ENCODE results near the gene TNRC6B. TPM values are rescaled to one million over a fixed set of nuclear protein-coding genes. Genes with fewer than 3 reads are reported as not detected.
"Not testable (repeated sequence)": the region's sequence is repeated elsewhere in the genome, so short reads cannot be mapped to it uniquely, and the experiment has no call there.

TNRC6B gene
- total and polyA plus RNA-seq, 4 experiments from 2014 or later, result 27.3 to 155 (median 123) TPM

DNA sequence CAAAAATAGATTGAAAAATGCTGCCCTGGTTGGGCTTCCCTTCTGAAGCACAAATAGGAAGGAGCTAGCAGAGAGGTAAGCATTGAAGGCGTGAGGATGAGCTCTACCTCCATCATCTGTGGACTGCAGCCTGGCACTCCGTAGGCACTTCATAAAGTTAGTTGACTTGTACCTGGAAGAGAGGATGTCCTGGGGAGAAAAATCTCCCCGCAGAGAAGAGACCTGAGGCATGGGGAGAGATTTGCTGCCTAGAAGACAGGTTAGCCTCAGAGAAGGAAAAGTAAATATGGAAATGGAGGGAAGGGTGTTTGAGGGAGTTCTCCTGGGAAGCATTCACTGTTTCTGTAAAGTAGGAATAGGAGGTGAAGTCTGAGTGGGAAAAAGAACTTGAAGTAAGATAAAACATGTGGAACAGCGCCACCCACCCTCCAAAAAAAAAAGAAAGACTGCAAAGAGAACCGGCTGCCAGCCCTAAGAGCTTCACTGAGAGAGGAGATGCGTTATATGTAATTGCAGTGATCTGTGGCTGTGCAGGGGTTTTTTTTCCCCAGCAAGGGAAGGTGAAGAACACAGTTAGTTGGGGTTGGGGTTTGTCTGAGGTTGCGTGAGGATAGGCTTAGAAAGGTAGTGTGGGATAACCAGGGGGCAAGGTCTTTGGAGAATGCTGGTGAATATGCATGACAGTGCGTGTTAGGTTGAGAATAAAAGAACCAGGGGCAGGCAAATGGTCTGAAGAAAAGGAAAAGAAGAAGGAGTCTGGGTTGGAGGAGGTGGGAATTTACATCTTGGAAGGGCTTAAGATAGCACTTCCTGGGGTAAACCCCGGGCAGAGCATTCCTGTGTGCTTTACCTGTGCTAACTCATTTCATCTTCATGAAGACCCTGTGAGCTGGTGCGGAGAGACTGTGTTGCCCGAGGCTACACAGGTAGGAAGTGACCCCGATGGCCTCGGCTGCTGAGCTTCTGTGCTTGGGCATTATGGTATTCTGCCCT lies 16.0 kb downstream of the TNRC6B start:
- peaks cover 72% of the 10 kb centered on the region for H3K4me1 ChIP-seq (ENCODE audit: insufficient read depth, low read length)
- H3K27ac ChIP-seq (ENCODE audit: low read depth, low read length), result no peak overlapping the region
- no peak overlapping the region for H3K4me3 ChIP-seq (ENCODE audit: low read length in 2 of 2)
- DNase-seq, result no peak
- intact Hi-C loops (cut with micrococcal nuclease), result no loop called here
- Mint-ChIP-seq H3K27ac (peak overlapping the region; percentile 41 to 88 (median 77)), H3K27me3 (no peaks in the 10 kb centered on the region), H3K36me3 (peaks cover 0 to 25% of the 10 kb centered on the region in 2 donors), H3K4me3 (peak overlapping the region in 5 of 8 donors; percentile 15 to 74 (median 56)), H3K4me1 (peaks cover 55 to 91% (median 76%) of the 10 kb centered on the region in 4 donors), H3K9me3 (no peaks in the 10 kb centered on the region)
- CTCF ChIA-PET (ENCODE audit: partially characterized antibody), result interaction anchor here (0.9 to 3.0 kb wide), 10 partner anchors 9 to 185 kb away, joined by 3 to 10 read pairs (median 4); partner anchors contain the start of gene ADSL
- no peaks in the 10 kb centered on the region for H3K36me3 ChIP-seq (ENCODE audit: insufficient read depth, low read length)
- no peaks in the 10 kb centered on the region for H3K27me3 ChIP-seq (ENCODE audit: insufficient read depth, low read length)
- no peaks in the 10 kb centered on the region for H3K9me3 ChIP-seq (ENCODE audit: control insufficient read depth in 1 of 2, low read length in 2 of 2)
- POLR2A ChIA-PET (ENCODE audit: partially characterized antibody), result interaction anchor here (0.6 to 1.9 kb wide), 8 partner anchors 9 to 155 kb away, joined by 3 to 9 read pairs (median 3); partner anchors contain the start of gene TNRC6B

DNA sequence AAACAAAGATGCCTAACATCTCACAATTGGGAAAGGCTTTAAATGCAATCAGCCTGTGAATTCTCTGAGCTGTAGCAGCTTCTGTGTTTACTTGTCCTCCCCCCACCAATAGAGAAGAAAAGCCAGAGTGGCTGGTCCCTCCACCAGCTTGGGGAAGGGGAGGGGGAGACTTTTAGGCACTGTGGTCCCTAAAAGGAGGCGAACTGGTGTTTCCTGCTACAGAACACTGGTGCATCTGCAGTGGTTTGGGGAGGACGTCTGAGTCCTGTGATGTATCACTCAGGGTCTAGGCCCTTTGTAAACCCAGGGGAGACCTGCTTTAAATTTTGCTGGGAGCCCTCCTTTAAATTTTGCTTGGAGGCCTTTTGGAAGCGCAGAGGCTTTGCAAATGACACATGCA lies 16.9 kb downstream of the TNRC6B start:
- peaks cover 58 to 91% (median 76%) of the 10 kb centered on the region in 4 donors for H3K4me1 Mint-ChIP-seq

DNA sequence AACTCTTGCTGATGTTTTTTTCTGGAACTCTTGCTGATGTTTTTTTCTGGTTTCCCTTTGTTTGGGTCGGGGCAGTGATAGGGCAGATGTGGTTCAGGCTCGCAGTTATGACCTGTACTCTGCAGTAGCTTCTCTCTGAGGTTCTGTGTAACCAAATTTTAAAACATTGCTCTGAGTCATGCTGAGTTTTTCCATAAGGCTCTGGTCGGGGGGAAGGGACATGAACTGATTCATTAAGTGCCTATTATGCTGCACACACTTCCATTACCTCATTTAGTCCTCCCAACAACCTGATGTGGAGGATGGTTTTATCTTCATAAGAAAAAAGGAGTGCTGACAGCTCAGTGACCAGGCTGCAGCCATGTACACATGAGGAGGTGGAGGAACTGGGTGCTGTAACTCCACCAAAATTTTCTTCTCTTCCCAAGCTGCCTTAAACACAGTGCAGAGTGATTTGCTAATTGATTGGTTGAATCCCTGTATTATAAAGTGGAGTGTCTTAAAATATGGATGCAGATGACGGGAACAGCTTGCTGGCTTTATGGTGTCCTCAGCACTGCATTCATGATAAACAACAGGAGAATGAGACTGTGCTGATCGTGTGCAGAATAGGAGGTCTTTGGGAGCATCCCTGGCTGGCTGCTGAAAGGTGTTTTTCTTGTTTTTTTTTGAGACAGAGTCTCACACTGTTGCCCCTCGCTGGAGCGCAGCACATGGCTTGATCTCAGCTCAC lies 19.1 kb downstream of the TNRC6B start:
- peak in 1 of 5 donors; percentile 50 for DNase-seq
- peak overlapping the region; percentile 20 to 83 (median 44) for H3K27ac Mint-ChIP-seq
- H3K4me3 Mint-ChIP-seq, result peak overlapping the region in 5 of 8 donors; percentile 10 to 58 (median 30)
- intact Hi-C loops (cut with micrococcal nuclease), result no loop called here
- H3K4me1 ChIP-seq (ENCODE audit: insufficient read depth, low read length), result peaks cover 72% of the 10 kb centered on the region
- no peak overlapping the region for H3K4me3 ChIP-seq (ENCODE audit: low read length in 2 of 2)
- H3K36me3 ChIP-seq (ENCODE audit: insufficient read depth, low read length), result no peaks in the 10 kb centered on the region
- no peaks in the 10 kb centered on the region for H3K27me3 ChIP-seq (ENCODE audit: insufficient read depth, low read length)
- no peaks in the 10 kb centered on the region for H3K9me3 Mint-ChIP-seq
- CTCF ChIA-PET (ENCODE audit: partially characterized antibody), result interaction anchor here (0.5 to 1.4 kb wide), 4 partner anchors 24 to 433 kb away, joined by 3 to 4 read pairs (median 3); no protein-coding TSS in a partner anchor
- no peaks in the 10 kb centered on the region for H3K27me3 Mint-ChIP-seq
- POLR2A ChIA-PET (ENCODE audit: partially characterized antibody), result interaction anchor here (1.2 to 1.7 kb wide), 4 partner anchors 17 to 150 kb away, joined by 4 to 7 read pairs (median 5); partner anchors contain the start of genes ADSL and TNRC6B
- H3K36me3 Mint-ChIP-seq, result peaks cover 0 to 20% of the 10 kb centered on the region in 2 donors
- H3K27ac ChIP-seq (ENCODE audit: low read depth, low read length), result no peak overlapping the region
- peaks cover 51 to 90% (median 73%) of the 10 kb centered on the region in 4 donors for H3K4me1 Mint-ChIP-seq
- H3K9me3 ChIP-seq (ENCODE audit: control insufficient read depth in 1 of 2, low read length in 2 of 2), result no peaks in the 10 kb centered on the region

More for the DNA sequence above, 16.9 kb downstream of the TNRC6B start:
- H3K27ac ChIP-seq (ENCODE audit: low read depth, low read length), result no peak overlapping the region
- Mint-ChIP-seq H3K27me3 (no peaks in the 10 kb centered on the region), H3K36me3 (peaks cover 0 to 30% of the 10 kb centered on the region in 2 donors), H3K4me3 (peak overlapping the region in 2 of 8 donors; percentile 33 to 43), H3K27ac (peak overlapping the region; percentile 43 to 80 (median 53)), H3K9me3 (no peaks in the 10 kb centered on the region)
- intact Hi-C loops (cut with micrococcal nuclease), result no loop called here
- no peaks in the 10 kb centered on the region for H3K36me3 ChIP-seq (ENCODE audit: insufficient read depth, low read length)
- ChIA-PET CTCF (ENCODE audit: partially characterized antibody) (interaction anchor here (0.7 to 1.9 kb wide), 5 partner anchors 8 to 154 kb away, joined by 3 to 10 read pairs (median 4); partner anchors contain the start of gene ADSL), POLR2A (ENCODE audit: partially characterized antibody) (interaction anchor here (1.1 kb wide), 1 partner anchor 16 kb away, joined by 3 read pairs; the partner anchor contains the start of gene TNRC6B)
- no peaks in the 10 kb centered on the region for H3K9me3 ChIP-seq (ENCODE audit: control insufficient read depth in 1 of 2, low read length in 2 of 2)
- no peak for DNase-seq
- H3K27me3 ChIP-seq (ENCODE audit: insufficient read depth, low read length), result no peaks in the 10 kb centered on the region
- peaks cover 74% of the 10 kb centered on the region for H3K4me1 ChIP-seq (ENCODE audit: insufficient read depth, low read length)
- H3K4me3 ChIP-seq (ENCODE audit: low read length in 2 of 2), result no peak overlapping the region

DNA sequence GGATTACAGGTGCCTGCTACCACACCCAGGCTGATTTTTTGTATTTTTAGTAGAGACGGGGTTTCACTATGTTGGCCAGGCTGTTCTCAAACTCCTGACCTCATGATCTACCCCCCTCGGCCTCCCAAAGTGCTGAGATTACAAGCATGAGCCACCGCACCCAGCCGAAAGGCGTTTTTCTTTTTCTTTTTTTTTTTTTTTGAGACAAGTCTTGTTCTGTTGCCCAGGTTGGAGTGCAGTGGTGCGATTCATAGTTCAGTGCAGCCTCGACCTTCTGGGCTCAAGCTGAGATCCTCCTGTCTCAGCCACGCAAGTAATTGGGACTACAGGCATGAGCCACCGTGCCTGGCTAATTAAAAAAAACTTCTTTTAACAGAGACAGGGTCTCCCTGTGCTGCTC lies 19.7 kb downstream of the TNRC6B start:
- peaks cover 51 to 90% (median 73%) of the 10 kb centered on the region in 4 donors for H3K4me1 Mint-ChIP-seq
- intact Hi-C loops (cut with micrococcal nuclease), result not testable (repeated sequence)

DNA sequence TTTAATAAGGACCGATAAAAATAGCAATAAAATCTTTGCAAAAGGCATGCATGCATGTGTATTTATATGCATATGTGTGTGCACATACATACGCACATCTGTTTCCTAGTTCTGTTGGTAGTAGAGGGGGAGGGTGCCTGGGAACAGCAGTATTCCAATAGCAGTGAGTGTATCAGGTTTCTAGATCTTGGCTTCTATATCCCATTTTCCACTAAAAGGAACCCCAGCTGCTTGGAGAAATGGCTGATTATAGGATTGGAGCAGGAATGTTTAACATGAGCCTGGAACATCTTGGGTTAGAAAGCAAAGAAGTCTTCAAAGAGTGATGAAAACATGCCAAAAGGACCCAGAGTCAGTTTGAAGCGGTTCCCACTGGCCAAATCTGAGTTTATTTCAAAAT lies 21.0 kb downstream of the TNRC6B start:
- Mint-ChIP-seq H3K27me3 (no peaks in the 10 kb centered on the region), H3K4me1 (peaks cover 52 to 90% (median 74%) of the 10 kb centered on the region in 4 donors), H3K36me3 (peaks cover 0 to 26% of the 10 kb centered on the region in 2 donors), H3K4me3 (peak overlapping the region in 2 of 8 donors; percentile 13 to 40), H3K27ac (peak overlapping the region; percentile 7 to 79 (median 59)), H3K9me3 (no peaks in the 10 kb centered on the region)
- DNase-seq, result no peak
- intact Hi-C loops (cut with micrococcal nuclease), result no loop called here
- Histone ChIP-seq H3K9me3 (ENCODE audit: control insufficient read depth in 1 of 2, low read length in 2 of 2) (no peaks in the 10 kb centered on the region), H3K4me1 (ENCODE audit: insufficient read depth, low read length) (peaks cover 77% of the 10 kb centered on the region), H3K36me3 (ENCODE audit: insufficient read depth, low read length) (no peaks in the 10 kb centered on the region), H3K27me3 (ENCODE audit: insufficient read depth, low read length) (no peaks in the 10 kb centered on the region), H3K27ac (ENCODE audit: low read depth, low read length) (no peak overlapping the region), H3K4me3 (ENCODE audit: low read length in 2 of 2) (no peak overlapping the region)
- CTCF ChIA-PET (ENCODE audit: partially characterized antibody), result no interaction called here
- POLR2A ChIA-PET (ENCODE audit: partially characterized antibody), result interaction anchor here (1.9 kb wide), 1 partner anchor 20 kb away, joined by 7 read pairs; the partner anchor contains the start of gene TNRC6B

More for the DNA sequence above, 19.7 kb downstream of the TNRC6B start:
- not testable (repeated sequence) for H3K27ac ChIP-seq (ENCODE audit: low read depth, low read length); H3K9me3 Mint-ChIP-seq; H3K27me3 Mint-ChIP-seq; H3K36me3 ChIP-seq (ENCODE audit: insufficient read depth, low read length); H3K27me3 ChIP-seq (ENCODE audit: insufficient read depth, low read length); H3K9me3 ChIP-seq (ENCODE audit: control insufficient read depth in 1 of 2, low read length in 2 of 2); DNase-seq; H3K4me3 ChIP-seq (ENCODE audit: low read length in 2 of 2)
- peaks cover 77% of the 10 kb centered on the region for H3K4me1 ChIP-seq (ENCODE audit: insufficient read depth, low read length)
- Mint-ChIP-seq H3K27ac (peak overlapping the region in 5 of 7 donors; percentile 44 to 83 (median 70)), H3K36me3 (peaks cover 0 to 22% of the 10 kb centered on the region in 2 donors), H3K4me3 (peak overlapping the region in 3 of 8 donors; percentile 7 to 29 (median 17))
- ChIA-PET CTCF (ENCODE audit: partially characterized antibody) (interaction anchor here (1.4 kb wide), 1 partner anchor 24 kb away, joined by 3 read pairs; no protein-coding TSS in a partner anchor), POLR2A (ENCODE audit: partially characterized antibody) (interaction anchor here (1.6 to 1.7 kb wide), 3 partner anchors 18 to 32 kb away, joined by 4 to 7 read pairs (median 5); partner anchors contain the start of gene TNRC6B)

DNA sequence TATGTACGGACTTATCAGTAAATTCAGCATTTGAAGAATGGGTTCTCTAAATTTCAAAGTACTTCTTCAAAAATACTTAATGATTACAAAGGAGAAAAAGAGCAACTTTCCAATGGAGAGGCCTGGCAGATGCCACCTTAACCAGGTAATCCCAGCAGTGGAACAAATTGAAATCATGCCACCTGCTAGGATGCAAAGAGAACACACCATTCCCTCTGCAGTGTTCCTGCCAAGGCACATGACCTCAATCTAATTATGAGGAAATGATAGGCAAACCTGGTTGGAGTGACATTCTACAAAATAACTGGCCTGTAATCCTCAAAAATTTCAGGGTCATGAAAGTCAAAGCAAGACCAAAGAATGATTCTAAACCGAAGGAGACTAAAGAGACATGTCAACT lies 21.5 kb downstream of the TNRC6B start:
- H3K27ac ChIP-seq (ENCODE audit: low read depth, low read length), result no peak overlapping the region
- peaks cover 77% of the 10 kb centered on the region for H3K4me1 ChIP-seq (ENCODE audit: insufficient read depth, low read length)
- no peaks in the 10 kb centered on the region for H3K27me3 Mint-ChIP-seq
- H3K4me3 ChIP-seq (ENCODE audit: low read length in 2 of 2), result no peak overlapping the region
- POLR2A ChIA-PET (ENCODE audit: partially characterized antibody), result interaction anchor here (1.9 kb wide), 1 partner anchor 21 kb away, joined by 7 read pairs; the partner anchor contains the start of gene TNRC6B
- peaks cover 54 to 90% (median 74%) of the 10 kb centered on the region in 4 donors for H3K4me1 Mint-ChIP-seq
- no peaks in the 10 kb centered on the region for H3K36me3 ChIP-seq (ENCODE audit: insufficient read depth, low read length)
- H3K9me3 ChIP-seq (ENCODE audit: control insufficient read depth in 1 of 2, low read length in 2 of 2), result no peaks in the 10 kb centered on the region
- CTCF ChIA-PET (ENCODE audit: partially characterized antibody), result interaction anchor here (4.7 kb wide), 1 partner anchor 149 kb away, joined by 17 read pairs; no protein-coding TSS in a partner anchor
- intact Hi-C loops (cut with micrococcal nuclease), result no loop called here
- H3K27me3 ChIP-seq (ENCODE audit: insufficient read depth, low read length), result no peaks in the 10 kb centered on the region
- no peaks in the 10 kb centered on the region for H3K9me3 Mint-ChIP-seq
- peaks cover 0 to 25% of the 10 kb centered on the region in 2 donors for H3K36me3 Mint-ChIP-seq
- H3K27ac Mint-ChIP-seq, result peak overlapping the region in 5 of 7 donors; percentile 2 to 62 (median 44)
- peak overlapping the region in 3 of 8 donors; percentile 6 to 46 (median 13) for H3K4me3 Mint-ChIP-seq
- no peak for DNase-seq

All from CD4-positive, alpha-beta memory T cell (primary cell).